Astrocyte of the cerebellum (primary cell): ENCODE results near the gene METTL4.

Experiments used
- DNase-seq: peaks from one replicate; pipeline ENCODE4 v3.0.0-alpha.2; 2011; ENCODE audit warnings: low read depth
- H3K4me3 ChIP-seq: 2 replicates; pipeline ENCODE4 v1.5.1; 2011; ENCODE audit warnings: mild to moderate bottlenecking, low read depth, low read length, moderate library complexity
- CTCF ChIP-seq: IDR thresholded peaks from 2 replicates; pipeline ENCODE4 v1.5.1; 2012; ENCODE audit warnings: low read length, low read depth, moderate library complexity, mild to moderate bottlenecking; ENCODE audit errors: missing control alignments
- in situ Hi-C: cut with HindIII; loops from 2 replicates; pipeline ENCODE4 v1.10.0; 2017; ENCODE audit warnings: low sequenced_read_pairs

METTL4 gene

GRCh38 chr18:2538844-2539243 is 32.5 kb downstream of the METTL4 start:
- no peak for DNase-seq
- TF ChIP-seq CTCF, result no peak
- no peak overlapping the region for H3K4me3 ChIP-seq
- in situ Hi-C loops, result no loop called here

DNA sequence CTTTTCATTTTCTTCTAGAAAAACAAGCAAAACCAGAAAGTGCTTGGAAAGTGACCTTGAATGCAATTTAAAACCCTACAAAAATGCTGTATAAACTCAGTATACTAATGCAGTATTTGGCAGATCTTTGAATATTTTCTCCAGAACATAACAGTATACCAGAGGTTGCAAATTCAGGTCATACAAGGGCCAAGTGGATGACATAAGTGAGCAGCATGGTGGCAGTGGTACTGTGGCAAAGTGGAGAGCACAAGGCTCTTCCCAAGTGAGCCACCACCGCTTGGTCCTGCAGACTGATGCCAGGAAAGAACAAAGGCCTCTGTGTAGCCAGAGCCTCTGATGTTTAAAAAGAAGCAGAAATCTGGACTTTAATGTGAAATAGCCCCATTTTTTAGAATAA is 33.1 kb downstream of the METTL4 start:
- DNase-seq, result no peak
- in situ Hi-C loops, result no loop called here
- no peak for TF ChIP-seq CTCF
- no peak overlapping the region for H3K4me3 ChIP-seq

DNA sequence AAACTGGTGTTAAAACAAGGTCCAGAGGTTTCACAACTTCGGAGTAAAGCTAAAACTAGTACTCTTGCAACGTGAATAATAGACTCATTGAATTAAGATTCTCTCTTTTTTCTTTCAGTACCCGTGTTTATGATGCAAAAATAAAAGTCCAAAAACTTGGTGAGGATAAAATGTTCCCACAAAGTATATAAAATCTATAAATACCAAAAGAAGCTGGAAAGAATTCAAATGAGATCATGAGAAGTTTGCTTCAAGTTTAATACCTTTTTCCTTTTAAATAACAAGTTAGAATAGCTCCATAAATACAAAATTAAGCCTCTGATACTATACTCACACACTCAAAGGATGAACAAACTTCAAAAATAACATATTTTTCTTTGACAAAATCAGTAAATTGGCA is 34.0 kb downstream of the METTL4 start:
- H3K4me3 ChIP-seq, result no peak overlapping the region
- DNase-seq, result no peak
- TF ChIP-seq CTCF, result no peak
- in situ Hi-C loops, result no loop called here

DNA sequence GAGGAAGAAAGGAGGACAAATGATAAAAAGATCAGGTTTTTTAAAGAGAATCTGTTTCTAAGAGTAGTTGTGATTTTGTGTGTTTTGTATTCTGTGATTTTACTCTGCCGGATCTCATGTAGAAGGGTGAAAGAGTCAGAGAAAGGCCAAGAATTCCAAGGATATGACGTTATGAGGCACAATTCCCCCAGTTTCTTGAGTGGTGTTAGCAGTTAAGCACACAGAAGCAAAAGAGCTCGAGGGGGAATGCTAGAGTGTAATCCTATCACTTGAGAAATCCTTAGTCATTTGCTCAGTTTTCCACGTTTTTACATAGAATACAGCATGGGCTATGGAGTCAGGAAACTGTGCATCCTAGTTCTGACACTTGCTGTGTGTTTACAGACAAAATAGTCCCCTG is 34.8 kb downstream of the METTL4 start:
- in situ Hi-C loops, result no loop called here
- no peak for TF ChIP-seq CTCF
- no peak for DNase-seq
- no peak overlapping the region for H3K4me3 ChIP-seq

- no peak for DNase-seq
- in situ Hi-C loops, result no loop called here
- no peak overlapping the region for H3K4me3 ChIP-seq
- TF ChIP-seq CTCF, result no peak
Measured at GRCh38 chr18:2536063-2536462, 35.2 kb downstream of the METTL4 start.

- no peak overlapping the region for H3K4me3 ChIP-seq
- in situ Hi-C loops, result no loop called here
- TF ChIP-seq CTCF, result no peak
- no peak for DNase-seq
Measured at GRCh38 chr18:2535419-2535910, 35.8 kb downstream of the METTL4 start.

DNA sequence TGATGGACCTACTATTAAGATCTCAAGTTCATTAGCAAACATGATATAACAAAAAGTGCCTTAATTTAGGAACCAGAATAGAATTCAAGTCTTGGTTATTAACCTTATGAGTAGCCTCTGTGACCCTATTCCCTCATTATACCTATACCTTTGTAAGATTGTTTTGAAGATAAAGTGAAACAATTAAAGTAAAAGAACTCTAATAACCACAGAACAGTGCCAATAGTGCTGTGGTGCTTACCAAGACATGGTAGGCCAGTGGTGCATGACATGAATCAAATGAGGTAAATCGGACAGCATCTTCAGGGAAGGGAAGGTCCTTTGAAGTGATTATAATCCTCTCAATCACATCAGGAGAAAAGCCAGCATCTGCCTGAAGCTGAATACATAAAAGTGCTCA is 36.4 kb downstream of the METTL4 start:
- in situ Hi-C loops, result no loop called here
- DNase-seq, result no peak
- no peak for TF ChIP-seq CTCF
- no peak overlapping the region for H3K4me3 ChIP-seq
